Activated naive CD4-positive, alpha-beta T cell treated with anti-CD3 and anti-CD28 coated beads for 36 hours (primary cell): Measurements from ENCODE around the gene SLC25A23. TPM values are rescaled to one million over a fixed set of nuclear protein-coding genes. Genes with fewer than 3 reads are reported as not detected.
"Not testable (repeated sequence)": the region's sequence is repeated elsewhere in the genome, so short reads cannot be mapped to it uniquely, and the experiment has no call there.

Source experiments
- CTCF ChIA-PET: fragments of 350-600 bp; sonication (Branson Sonifier 250); formaldehyde crosslinking; loops from one replicate; lab custom pipeline; 2021; ENCODE audit warnings: antibody characterized with exemption; lab: Charles Lee
- DNase-seq: peaks from one replicate; pipeline ENCODE4 v3.0.0-alpha.2; 2020
- H3K27ac Mint-ChIP-seq: one replicate; pipeline ENCODE4 v1.8.0; 2021; ENCODE audit warnings: mild to moderate bottlenecking, mixed read lengths
- H3K27me3 Mint-ChIP-seq: one replicate; pipeline ENCODE4 v1.8.0; 2021; ENCODE audit warnings: low read depth, mixed read lengths
- H3K36me3 Mint-ChIP-seq: one replicate; pipeline ENCODE4 v1.8.0; 2021; ENCODE audit warnings: low read depth, mixed read lengths
- H3K4me1 Mint-ChIP-seq: one replicate; pipeline ENCODE4 v1.8.0; 2021; ENCODE audit warnings: low read depth, mixed read lengths
- H3K4me3 Mint-ChIP-seq: one replicate; pipeline ENCODE4 v1.8.0; 2021; ENCODE audit warnings: mild to moderate bottlenecking, moderate library complexity, mixed read lengths
- H3K9me3 Mint-ChIP-seq: one replicate; pipeline ENCODE4 v1.8.0; 2021; ENCODE audit warnings: mixed read lengths
- intact Hi-C: fragments of 100-400 bp; cut with micrococcal nuclease; formaldehyde crosslinking; loops from one replicate; pipeline ENCODE4 v1.15.1; 2023
- total RNA-seq, 2 experiments: library from RNA; stranded (reverse); gene quantifications; one replicate each; pipeline ENCODE4 v1.2.3, GENCODE V29; 2021

The SLC25A23 gene
- total RNA-seq, 2 experiments from 2014 or later = 16.2 to 18.2 TPM

DNA sequence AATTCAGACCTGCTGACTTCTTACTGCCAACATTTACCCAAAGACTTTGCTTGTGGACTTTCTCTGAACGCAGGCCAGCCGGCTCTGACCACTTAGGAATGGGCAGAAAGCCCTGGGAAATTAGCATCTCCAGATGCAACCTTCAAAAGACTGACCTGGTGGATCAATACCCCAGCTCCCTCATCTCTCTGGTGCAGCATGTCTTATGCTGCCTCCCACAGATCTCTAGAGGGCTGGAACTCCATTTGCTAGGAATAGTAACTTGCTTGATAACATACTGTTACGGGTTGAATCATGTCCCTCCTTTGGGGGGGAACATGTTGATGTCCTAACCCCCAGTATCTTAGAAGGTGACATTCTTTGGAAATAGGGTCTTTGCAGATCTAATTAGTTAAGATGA lies 13.1 kb downstream of the SLC25A23 start:
- no peaks in the 10 kb centered on the region for H3K4me1 Mint-ChIP-seq
- H3K27ac Mint-ChIP-seq = no peak overlapping the region
- no peaks in the 10 kb centered on the region for H3K27me3 Mint-ChIP-seq
- DNase-seq = no peak
- H3K36me3 Mint-ChIP-seq = peaks cover 8% of the 10 kb centered on the region
- CTCF ChIA-PET = no interaction called here
- no peaks in the 10 kb centered on the region for H3K9me3 Mint-ChIP-seq
- intact Hi-C loops = no loop called here
- H3K4me3 Mint-ChIP-seq = no peak overlapping the region

DNA sequence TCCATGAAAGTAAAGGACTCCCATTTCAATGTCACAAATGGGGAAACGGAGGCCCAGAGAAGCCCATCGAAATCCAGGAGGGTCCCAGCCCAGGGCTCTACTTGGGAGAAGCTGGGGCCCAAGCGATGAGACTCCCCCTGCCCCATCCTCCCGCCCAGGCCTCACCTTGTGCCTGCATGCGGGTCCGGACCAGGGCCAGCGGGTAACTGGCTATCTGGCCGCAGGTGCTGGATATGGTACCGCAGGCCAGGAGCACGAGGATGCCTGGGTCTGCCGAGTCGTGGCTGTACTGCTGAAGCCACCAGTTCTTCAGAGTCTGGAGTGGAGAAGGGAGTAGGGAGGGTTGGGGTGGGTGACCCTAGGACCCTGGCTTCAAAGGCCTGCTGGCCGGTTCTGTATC lies 15.6 kb downstream of the SLC25A23 start:
- CTCF ChIA-PET = no interaction called here
- intact Hi-C loops = no loop called here
- no peak overlapping the region for H3K27ac Mint-ChIP-seq

DNA sequence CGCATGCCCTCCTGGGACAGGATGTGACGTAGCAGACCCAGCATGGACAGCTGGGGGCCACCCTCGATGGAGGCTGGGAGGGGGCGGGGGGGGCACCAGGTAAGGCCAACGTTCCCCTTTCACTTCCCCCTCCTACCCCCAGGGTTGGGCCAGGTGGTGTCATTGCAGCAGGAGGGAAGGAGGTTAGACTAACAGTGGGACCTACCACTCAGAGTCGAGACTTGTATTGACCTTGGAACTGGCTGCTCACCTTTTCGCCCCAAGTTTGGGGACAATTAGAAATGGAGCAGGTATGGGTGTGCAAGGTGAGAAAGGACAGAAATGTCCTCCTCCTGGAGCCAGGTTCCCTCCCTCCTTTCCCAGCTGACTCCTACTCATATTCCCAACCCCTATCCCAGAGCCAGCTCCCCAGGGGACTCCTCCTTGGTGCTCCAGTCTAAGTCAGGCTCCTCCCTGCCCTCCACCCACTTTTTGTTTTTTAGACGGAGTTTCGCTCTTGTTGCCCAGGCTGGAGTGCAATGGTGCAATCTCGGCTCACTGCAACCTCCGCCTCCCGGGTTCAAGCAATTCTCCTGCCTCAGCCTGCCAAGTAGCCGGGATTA lies 17.4 kb downstream of the SLC25A23 start:
- CTCF ChIA-PET = interaction anchor here (0.7 kb wide), 1 partner anchor 20 kb away, joined by 3 read pairs; no protein-coding TSS in a partner anchor
- DNase-seq = no peak
- H3K9me3 Mint-ChIP-seq = no peaks in the 10 kb centered on the region
- H3K27me3 Mint-ChIP-seq = no peaks in the 10 kb centered on the region
- peaks cover 7% of the 10 kb centered on the region for H3K36me3 Mint-ChIP-seq
- no peak overlapping the region for H3K4me3 Mint-ChIP-seq
- intact Hi-C loops = no loop called here
- H3K27ac Mint-ChIP-seq = no peak overlapping the region
- H3K4me1 Mint-ChIP-seq = no peaks in the 10 kb centered on the region

More for the DNA sequence above, 15.6 kb downstream of the SLC25A23 start:
- DNase-seq = no peak
- H3K36me3 Mint-ChIP-seq = peaks cover 8% of the 10 kb centered on the region
- no peaks in the 10 kb centered on the region for H3K9me3 Mint-ChIP-seq
- no peak overlapping the region for H3K4me3 Mint-ChIP-seq
- H3K27me3 Mint-ChIP-seq = no peaks in the 10 kb centered on the region
- H3K4me1 Mint-ChIP-seq = no peaks in the 10 kb centered on the region

DNA sequence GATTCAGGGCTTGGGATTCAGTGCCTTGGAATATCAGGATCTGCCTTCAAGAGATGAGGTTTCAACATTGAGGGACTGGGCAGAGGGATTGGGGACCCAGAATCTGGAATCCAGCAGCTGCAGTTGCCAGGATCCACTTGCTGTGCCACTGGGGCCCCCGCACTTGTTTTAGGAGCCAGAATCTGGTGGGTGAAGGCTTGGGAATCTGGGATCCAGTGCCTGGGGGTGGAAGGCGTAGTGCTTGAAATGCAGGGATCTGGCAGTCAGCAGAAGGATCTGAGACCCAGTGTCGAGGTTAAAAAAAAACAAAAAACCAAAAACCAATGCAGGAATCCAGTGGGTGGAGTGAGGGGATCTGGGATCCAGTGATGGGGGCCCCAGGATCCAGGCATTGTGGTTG lies 18.7 kb downstream of the SLC25A23 start:
- H3K4me3 Mint-ChIP-seq = no peak overlapping the region
- H3K36me3 Mint-ChIP-seq = no peaks in the 10 kb centered on the region
- CTCF ChIA-PET = no interaction called here
- H3K9me3 Mint-ChIP-seq = no peaks in the 10 kb centered on the region
- H3K27me3 Mint-ChIP-seq = no peaks in the 10 kb centered on the region
- H3K27ac Mint-ChIP-seq = no peak overlapping the region
- H3K4me1 Mint-ChIP-seq = no peaks in the 10 kb centered on the region
- no peak for DNase-seq
- intact Hi-C loops = no loop called here

DNA sequence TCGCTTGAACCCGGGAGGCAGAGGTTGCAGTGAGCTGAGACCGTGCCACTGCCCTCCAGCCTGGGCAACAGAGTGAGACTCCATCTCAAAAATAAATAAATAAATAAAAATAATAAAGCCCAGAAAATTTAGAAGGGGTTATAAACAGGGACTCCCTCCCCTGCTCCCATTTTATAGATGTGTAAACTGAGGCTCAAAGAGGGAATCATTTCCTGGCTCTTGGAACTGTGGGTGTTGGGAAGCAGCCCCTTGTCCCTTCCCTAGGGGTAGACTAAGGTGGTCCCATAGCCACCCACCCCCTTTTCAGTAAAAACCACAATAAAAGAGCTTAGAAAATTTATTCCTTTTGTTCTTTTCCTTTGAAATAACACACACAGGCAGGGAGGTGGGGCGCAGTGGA lies 19.8 kb downstream of the SLC25A23 start:
- Mint-ChIP-seq H3K9me3 (no peaks in the 10 kb centered on the region), H3K4me1 (no peaks in the 10 kb centered on the region), H3K36me3 (no peaks in the 10 kb centered on the region), H3K27me3 (no peaks in the 10 kb centered on the region), H3K27ac (no peak overlapping the region), H3K4me3 (no peak overlapping the region)
- CTCF ChIA-PET = no interaction called here
- intact Hi-C loops = no loop called here
- DNase-seq = no peak

DNA sequence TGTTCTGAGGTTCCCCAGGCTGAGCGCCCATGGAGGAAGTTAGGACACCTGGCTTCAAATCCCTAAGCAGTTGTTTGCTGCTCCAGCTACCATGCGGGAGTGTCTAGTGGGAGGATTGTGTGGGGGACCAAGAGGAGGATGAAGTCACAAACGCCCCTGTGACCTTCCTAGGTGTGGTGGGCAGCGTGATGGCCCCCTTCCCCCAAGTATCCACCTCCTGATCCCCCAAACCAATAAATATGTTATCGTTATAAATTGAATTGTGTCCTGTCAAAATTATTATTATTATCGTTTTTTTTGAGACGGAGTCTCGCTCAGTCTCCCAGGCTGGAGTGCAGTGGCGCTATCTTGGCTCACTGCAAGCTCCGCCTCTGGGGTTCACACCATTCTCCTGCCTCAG lies 25.9 kb downstream of the SLC25A23 start, which contains the start of gene SLC25A41:
SLC25A41 (minus strand) TSS at position 101 of the 400 bp plus-strand sequence; CDS start at position 31, 70 bp downstream.
- Mint-ChIP-seq H3K4me1 (peaks cover 9% of the 10 kb centered on the region), H3K27ac (no peak within 1 kb of the TSS), H3K4me3 (no peak within 1 kb of the TSS), H3K36me3 (no peaks in the 10 kb centered on the region), H3K27me3 (no peaks in the 10 kb centered on the region), H3K9me3 (no peaks in the 10 kb centered on the region)
- DNase-seq = no peak
- CTCF ChIA-PET = no interaction called here
- intact Hi-C loops = no loop called here

DNA sequence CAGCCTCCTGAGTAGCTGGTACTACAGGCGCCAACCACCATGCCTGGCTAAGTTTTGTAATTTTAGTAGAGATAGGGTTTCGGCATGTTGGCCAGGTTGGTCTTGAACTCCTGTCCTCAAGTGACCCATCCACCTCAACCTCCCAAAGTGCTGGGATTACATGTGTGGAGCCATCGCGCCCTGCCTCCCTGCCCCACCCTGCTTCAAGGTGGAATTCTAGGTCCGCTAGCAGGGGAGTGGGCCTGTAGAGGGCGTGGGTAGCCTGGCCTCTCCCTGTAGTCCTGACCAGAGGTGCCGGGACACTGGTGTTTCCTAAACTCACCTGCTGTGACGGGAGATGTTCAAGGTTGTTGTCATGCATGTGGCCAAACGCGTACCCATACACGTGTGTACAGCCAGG lies 26.4 kb downstream of the SLC25A23 start:
- DNase-seq = no peak
- Mint-ChIP-seq H3K36me3 (no peaks in the 10 kb centered on the region), H3K4me3 (no peak overlapping the region), H3K27ac (no peak overlapping the region), H3K27me3 (no peaks in the 10 kb centered on the region), H3K9me3 (no peaks in the 10 kb centered on the region), H3K4me1 (peaks cover 9% of the 10 kb centered on the region)
- intact Hi-C loops = no loop called here
- CTCF ChIA-PET = no interaction called here

DNA sequence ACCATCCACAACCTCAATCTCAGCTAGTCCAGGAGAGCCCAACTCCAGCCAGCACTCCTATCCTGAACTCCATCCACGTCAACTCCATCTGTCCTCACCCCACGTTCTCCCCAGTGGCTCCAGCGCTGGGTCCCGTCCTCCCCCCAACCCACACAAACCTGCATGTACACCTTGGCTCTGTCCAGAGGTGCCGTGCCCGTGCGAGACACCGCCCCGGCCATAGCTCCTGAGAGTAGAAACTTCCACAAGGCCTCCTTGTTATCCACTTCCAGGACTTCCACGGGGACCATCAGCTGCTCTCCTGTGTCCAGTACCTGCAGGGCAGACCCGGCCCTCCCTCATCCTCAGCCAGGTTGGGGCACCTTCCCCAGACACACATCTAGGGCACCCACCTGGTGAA lies 27.7 kb downstream of the SLC25A23 start:
- no peak overlapping the region for H3K27ac Mint-ChIP-seq
- intact Hi-C loops = no loop called here
- DNase-seq = no peak
- CTCF ChIA-PET = no interaction called here
- no peaks in the 10 kb centered on the region for H3K9me3 Mint-ChIP-seq
- peaks cover 9% of the 10 kb centered on the region for H3K4me1 Mint-ChIP-seq
- H3K36me3 Mint-ChIP-seq = no peaks in the 10 kb centered on the region
- no peaks in the 10 kb centered on the region for H3K27me3 Mint-ChIP-seq
- no peak overlapping the region for H3K4me3 Mint-ChIP-seq

DNA sequence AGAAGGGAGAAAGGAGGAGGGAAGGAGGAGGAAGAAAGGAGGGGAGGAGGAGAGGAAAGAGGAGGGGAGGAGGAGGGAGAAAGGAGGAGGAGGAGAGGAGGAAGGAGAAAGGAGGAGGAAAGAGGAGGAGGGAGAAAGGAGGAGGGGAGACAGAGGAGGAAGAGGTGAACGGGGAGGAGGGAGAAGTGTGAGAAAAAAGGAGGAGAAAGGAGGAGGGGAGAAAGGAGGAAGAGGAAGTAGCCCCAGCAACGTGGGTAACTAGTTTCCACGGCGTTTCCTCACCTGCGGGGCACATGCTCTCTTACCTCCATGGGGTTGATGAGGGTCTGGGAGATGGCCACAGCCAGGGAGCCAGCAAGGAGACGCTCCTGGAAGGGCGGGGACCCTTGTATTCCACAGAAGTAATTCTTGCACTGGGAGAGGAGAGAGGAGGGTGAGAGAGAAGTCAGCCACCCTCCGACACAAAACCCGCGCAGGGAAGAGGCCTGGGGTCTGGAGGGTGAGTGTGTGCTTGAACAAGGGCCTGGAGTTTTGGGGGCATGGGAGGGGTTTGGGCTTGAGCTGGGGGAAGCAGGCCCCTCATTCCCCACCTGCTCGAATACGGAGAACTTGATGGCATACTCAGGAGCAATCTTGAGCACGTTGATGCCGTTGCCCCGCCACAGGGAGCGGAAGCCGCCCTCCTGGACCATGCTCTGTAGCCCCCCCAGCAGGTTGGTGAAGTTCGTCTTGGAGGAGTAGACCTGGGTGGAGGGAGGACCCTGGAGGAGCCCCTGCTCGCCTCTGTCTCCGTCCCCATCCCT lies 30.0 kb downstream of the SLC25A23 start:
- Mint-ChIP-seq H3K27ac (no peak overlapping the region), H3K4me3 (peak overlapping the region; percentile 66), H3K9me3 (no peaks in the 10 kb centered on the region), H3K4me1 (peaks cover 20% of the 10 kb centered on the region), H3K27me3 (no peaks in the 10 kb centered on the region), H3K36me3 (no peaks in the 10 kb centered on the region)
- intact Hi-C loops = loop anchor here (5.0 kb wide), 1 partner anchor 53 kb away; the partner anchor contains the start of gene DENND1C
- CTCF ChIA-PET = no interaction called here
- DNase-seq = no peak

DNA sequence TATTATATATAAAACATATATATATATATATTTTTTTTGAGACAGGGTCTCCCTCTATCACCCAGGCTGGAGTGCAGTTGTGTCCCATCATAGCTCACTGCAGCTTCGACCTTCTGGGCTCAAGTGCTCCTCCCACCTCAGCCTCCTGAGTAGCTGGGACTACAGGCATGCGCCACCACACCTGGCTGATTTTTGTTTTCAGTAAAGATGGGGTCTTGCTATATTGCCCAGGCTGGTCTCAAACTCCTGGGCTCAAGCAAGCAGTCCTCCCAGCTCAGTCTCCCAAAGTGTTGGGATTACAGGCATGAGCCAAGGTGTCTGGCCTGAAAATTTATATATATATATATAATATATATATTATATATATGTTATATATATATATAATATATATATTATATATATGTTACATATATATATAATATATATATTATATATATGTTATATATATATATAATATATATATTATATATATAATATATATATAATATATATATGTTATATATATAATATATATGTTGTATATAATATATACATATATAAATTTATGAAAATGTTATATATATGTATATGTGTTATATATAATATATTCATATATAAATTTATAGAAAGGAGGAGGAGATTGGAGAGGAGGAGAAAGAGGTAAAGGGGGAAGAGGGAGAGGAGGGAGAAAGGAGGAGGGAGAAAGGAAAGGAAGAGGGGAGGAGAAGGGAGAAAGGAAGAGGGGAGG lies 30.7 kb downstream of the SLC25A23 start:
- intact Hi-C loops = loop anchor here (5.0 kb wide), 1 partner anchor 53 kb away; the partner anchor contains the start of gene DENND1C
- CTCF ChIA-PET = interaction anchor here (0.7 kb wide), 1 partner anchor 395 kb away, joined by 3 read pairs; no protein-coding TSS in a partner anchor

DNA sequence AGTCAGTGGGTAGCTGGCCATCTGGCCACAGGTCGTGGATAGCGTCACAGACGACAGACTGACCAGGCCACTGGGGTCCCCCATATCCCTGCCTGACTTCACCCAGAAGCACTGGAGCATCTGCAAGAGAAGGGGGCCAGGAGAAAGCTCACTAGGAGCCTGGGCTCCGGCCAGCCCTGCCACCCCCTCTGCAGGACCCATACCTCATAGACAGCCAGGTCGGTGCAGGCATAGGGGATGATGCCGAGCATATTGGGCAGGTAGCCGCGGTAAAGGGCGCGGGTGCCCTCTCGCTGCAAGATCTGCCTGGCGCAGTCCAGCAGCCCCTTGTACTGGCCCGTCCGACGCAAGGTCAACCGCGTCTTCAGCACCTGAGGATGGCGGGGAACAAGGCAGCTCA lies 32.5 kb downstream of the SLC25A23 start:
- Mint-ChIP-seq H3K9me3 (no peaks in the 10 kb centered on the region), H3K36me3 (peaks cover 11% of the 10 kb centered on the region), H3K4me1 (peaks cover 33% of the 10 kb centered on the region), H3K27me3 (no peaks in the 10 kb centered on the region), H3K4me3 (no peak overlapping the region), H3K27ac (no peak overlapping the region)
- intact Hi-C loops = loop anchor here (5.0 kb wide), 1 partner anchor 55 kb away; the partner anchor contains the start of gene DENND1C
- no peak for DNase-seq
- CTCF ChIA-PET = no interaction called here

More for the DNA sequence above, 30.7 kb downstream of the SLC25A23 start:
- H3K27ac Mint-ChIP-seq, H3K27me3 Mint-ChIP-seq, H3K9me3 Mint-ChIP-seq, H3K36me3 Mint-ChIP-seq, DNase-seq: not testable (repeated sequence)
- peak overlapping the region; percentile 66 for H3K4me3 Mint-ChIP-seq
- H3K4me1 Mint-ChIP-seq = peaks cover 20% of the 10 kb centered on the region
